ENCODE results near the gene TRAPPC14. TPM values are rescaled to one million over a fixed set of nuclear protein-coding genes. Genes with fewer than 3 reads are reported as not detected.

Gene TRAPPC14
- total RNA-seq, 5 donors from 2014 or later (not counting 1 experiment from before 2014, with no cell fraction given), result 52.0 to 97.2 (median 79.0) TPM

DNA sequence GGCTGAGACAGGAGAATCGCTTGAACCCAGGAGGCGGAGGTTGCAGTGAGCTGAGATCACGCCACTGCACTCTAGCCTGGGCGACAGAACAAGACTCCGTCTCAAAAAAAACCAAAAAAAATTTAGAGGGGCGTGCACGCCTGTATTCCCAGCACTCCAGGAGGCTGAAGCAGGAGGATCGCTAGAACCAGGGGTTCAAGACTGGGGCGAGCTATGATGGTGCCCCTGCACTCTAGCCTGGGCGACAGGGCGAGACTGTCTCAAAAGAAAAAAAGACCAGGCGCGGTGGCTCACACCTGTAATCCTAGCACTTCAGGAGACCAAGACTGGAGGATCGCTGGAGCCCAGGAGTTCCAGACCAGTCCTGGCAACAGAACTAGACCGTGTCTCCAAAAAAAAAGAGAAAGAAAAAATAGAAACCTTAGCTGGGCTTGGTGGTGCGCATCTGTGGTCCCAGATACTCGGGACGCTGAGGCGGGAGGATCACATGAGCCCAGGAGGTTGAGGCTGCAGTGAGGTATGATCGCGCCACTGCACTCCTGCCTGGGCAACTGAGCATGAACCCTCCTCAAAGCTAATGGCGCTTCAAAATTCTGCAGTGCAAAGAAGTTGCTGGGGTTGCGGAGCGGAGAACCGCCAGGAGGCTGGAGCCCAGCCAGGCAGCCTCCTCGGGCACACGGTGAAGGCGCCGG is 32.1 kb downstream of the TRAPPC14 start:
- peak overlapping the region; percentile 98 to 100 (median 100) for H3K4me3 Mint-ChIP-seq
- peak overlapping the region; percentile 97 for H3K27ac ChIP-seq (ENCODE audit: low read length)
- H3K27me3 ChIP-seq (replicated peaks in 1 of 2; ENCODE audit: control insufficient read depth in 2 of 2, extremely low read depth in 1 of 2, insufficient read depth in 2 of 2, low read length in 1 of 2), result no peaks in the 10 kb centered on the region
- ATAC-seq (replicated peaks in 1 of 4) (no peak), DNase-seq (no peak)
- WGBS (ENCODE audit: insufficient coverage), result 5% methylated on average over 25 of the region's 29 CpGs
- ChIA-PET CTCF (interaction anchor here in 1 of 2 donors (1.0 to 1.1 kb wide), 2 partner anchors 22 to 667 kb away, joined by 3 to 6 read pairs; partner anchors contain the start of gene LAMTOR4), POLR2A (interaction anchor here (0.6 to 0.9 kb wide), 5 partner anchors 26 to 653 kb away, joined by 3 to 13 read pairs (median 3); partner anchors contain the start of gene GPC2 (in 1 of the 2))
- H3K4me1 Mint-ChIP-seq, result peaks cover 41 to 44% (median 42%) of the 10 kb centered on the region in 3 donors
- peak overlapping the region; percentile 100 for H3K27ac Mint-ChIP-seq
- no peaks in the 10 kb centered on the region for H3K9me3 ChIP-seq
- peak overlapping the region; percentile 82 to 91 for H3K4me3 ChIP-seq (ENCODE audit: control insufficient read depth in 1 of 2, extremely low read depth in 1 of 2, low read length in 1 of 2)
- H3K36me3 ChIP-seq (ENCODE audit: control insufficient read depth in 2 of 2, extremely low read depth in 1 of 2, insufficient read depth in 1 of 2, low read length in 1 of 2), result peaks cover 0 to 13% of the 10 kb centered on the region in 2 donors
- peaks cover 12% of the 10 kb centered on the region for H3K36me3 Mint-ChIP-seq
- H3K9me3 Mint-ChIP-seq, result no peaks in the 10 kb centered on the region
- no peaks in the 10 kb centered on the region for H3K27me3 Mint-ChIP-seq
- peaks cover 7 to 52% of the 10 kb centered on the region in 2 experiments for H3K4me1 ChIP-seq (ENCODE audit: control insufficient read depth in 1 of 2, extremely low read depth in 1 of 2, insufficient read depth in 2 of 2, low read length in 2 of 2)

DNA sequence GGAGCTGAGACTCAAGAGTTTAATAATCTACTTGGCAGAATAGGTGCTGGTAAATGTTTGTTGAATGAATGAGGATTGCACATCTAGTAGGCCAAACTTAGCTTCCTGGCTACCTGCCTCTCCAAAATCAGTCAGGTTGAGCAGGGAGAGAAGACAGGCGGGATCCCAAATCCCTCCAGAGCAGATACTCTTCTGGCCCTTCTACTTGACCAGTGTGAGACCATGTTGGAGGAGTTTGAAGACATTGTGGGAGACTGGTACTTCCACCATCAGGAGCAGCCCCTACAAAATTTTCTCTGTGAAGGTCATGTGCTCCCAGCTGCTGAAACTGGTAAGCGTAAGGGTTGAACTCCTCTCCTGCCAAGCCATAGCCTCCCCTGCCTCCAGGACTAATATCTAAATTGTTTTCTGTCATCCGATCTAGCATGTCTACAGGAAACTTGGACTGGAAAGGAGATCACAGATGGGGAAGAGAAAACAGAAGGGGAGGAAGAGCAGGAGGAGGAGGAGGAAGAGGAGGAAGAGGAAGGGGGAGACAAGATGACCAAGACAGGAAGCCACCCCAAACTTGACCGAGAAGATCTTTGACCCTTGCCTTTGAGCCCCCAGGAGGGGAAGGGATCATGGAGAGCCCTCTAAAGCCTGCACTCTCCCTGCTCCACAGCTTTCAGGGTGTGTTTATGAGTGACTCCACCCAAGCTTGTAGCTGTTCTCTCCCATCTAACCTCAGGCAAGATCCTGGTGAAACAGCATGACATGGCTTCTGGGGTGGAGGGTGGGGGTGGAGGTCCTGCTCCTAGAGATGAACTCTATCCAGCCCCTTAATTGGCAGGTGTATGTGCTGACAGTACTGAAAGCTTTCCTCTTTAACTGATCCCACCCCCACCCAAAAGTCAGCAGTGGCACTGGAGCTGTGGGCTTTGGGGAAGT is 34.0 kb downstream of the TRAPPC14 start:
- Mint-ChIP-seq H3K4me3 (peak overlapping the region; percentile 98 to 100 (median 100)), H3K36me3 (peaks cover 12% of the 10 kb centered on the region)

DNA sequence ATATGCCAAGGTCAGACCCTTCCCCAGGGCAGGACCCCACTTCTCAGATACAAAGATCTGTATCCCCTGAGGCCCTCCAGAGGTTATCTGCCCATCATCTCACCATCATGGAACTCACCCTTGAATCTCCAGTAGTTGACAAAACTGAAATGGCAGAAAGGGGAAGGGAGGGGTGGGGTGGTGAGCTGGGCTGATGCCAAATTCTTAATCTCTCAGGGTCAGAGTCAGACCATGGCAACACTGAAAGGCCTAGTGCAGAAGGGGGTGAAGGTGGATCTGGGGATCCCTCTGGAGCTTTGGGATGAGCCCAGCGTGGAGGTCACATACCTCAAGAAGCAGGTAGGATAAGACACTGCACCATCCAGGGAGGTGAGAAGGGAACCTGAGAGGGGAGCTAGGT is 36.0 kb downstream of the TRAPPC14 start:
- no peak overlapping the region for H3K4me3 Mint-ChIP-seq
- ATAC-seq (replicated peaks in 1 of 4), result no peak
- CTCF ChIA-PET, result interaction anchor here (0.5 to 0.6 kb wide), 3 partner anchors 12 to 360 kb away, joined by 4 to 5 read pairs (median 4); no protein-coding TSS in a partner anchor

More for the DNA sequence above, 34.0 kb downstream of the TRAPPC14 start:
- Histone ChIP-seq H3K36me3 (ENCODE audit: control insufficient read depth in 2 of 2, extremely low read depth in 1 of 2, insufficient read depth in 1 of 2, low read length in 1 of 2) (peaks cover 0 to 13% of the 10 kb centered on the region in 2 donors), H3K27ac (ENCODE audit: low read length) (no peak overlapping the region), H3K4me3 (ENCODE audit: control insufficient read depth in 1 of 2, extremely low read depth in 1 of 2, low read length in 1 of 2) (no peak overlapping the region), H3K9me3 (no peaks in the 10 kb centered on the region), H3K27me3 (replicated peaks in 1 of 2; ENCODE audit: control insufficient read depth in 2 of 2, extremely low read depth in 1 of 2, insufficient read depth in 2 of 2, low read length in 1 of 2) (no peaks in the 10 kb centered on the region), H3K4me1 (ENCODE audit: control insufficient read depth in 1 of 2, extremely low read depth in 1 of 2, insufficient read depth in 2 of 2, low read length in 2 of 2) (peaks cover 7 to 53% of the 10 kb centered on the region in 2 experiments)
- H3K4me1 Mint-ChIP-seq, result peaks cover 45 to 49% (median 47%) of the 10 kb centered on the region in 3 donors
- H3K27ac Mint-ChIP-seq, result peak overlapping the region; percentile 74 to 100
- no peak for ATAC-seq (replicated peaks in 1 of 4)
- ChIA-PET CTCF (interaction anchor here (0.5 to 0.6 kb wide), 6 partner anchors 11 to 580 kb away, joined by 3 to 7 read pairs (median 4); no protein-coding TSS in a partner anchor), POLR2A (interaction anchor here (0.5 to 0.8 kb wide), 5 partner anchors 24 to 661 kb away, joined by 3 to 6 read pairs (median 3); partner anchors contain the start of gene MCM7 (in 1 of the 2))
- WGBS (ENCODE audit: insufficient coverage), result 100% methylated on average over 1 of the region's 4 CpGs
- no peak for DNase-seq
- no peaks in the 10 kb centered on the region for H3K9me3 Mint-ChIP-seq
- H3K27me3 Mint-ChIP-seq, result no peaks in the 10 kb centered on the region

DNA sequence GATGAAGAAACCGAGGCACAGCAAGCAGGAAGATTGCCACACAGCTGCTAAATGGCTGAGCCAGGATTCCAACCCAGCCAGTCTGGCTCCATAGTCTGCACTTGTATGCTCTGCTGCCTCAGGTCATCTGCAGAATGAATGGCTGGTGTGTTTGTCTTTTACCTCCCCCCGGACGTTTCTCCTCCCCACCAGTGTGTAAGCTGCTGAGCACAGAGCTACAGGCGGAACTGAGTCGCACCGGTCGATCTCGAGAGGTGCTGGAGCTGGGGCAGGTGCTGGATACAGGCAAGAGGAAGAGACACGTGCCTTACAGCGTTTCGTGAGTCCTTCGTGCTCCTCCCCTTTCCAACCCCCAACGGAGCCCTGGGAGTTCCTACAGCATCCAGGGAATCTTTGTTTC is 36.5 kb downstream of the TRAPPC14 start:
- Histone ChIP-seq H3K36me3 (ENCODE audit: control insufficient read depth in 2 of 2, extremely low read depth in 1 of 2, insufficient read depth in 1 of 2, low read length in 1 of 2) (peaks cover 0 to 13% of the 10 kb centered on the region in 2 donors), H3K4me1 (ENCODE audit: control insufficient read depth in 1 of 2, extremely low read depth in 1 of 2, insufficient read depth in 2 of 2, low read length in 2 of 2) (peaks cover 9 to 52% of the 10 kb centered on the region in 2 experiments), H3K9me3 (no peaks in the 10 kb centered on the region), H3K27me3 (replicated peaks in 1 of 2; ENCODE audit: control insufficient read depth in 2 of 2, extremely low read depth in 1 of 2, insufficient read depth in 2 of 2, low read length in 1 of 2) (no peaks in the 10 kb centered on the region), H3K4me3 (ENCODE audit: control insufficient read depth in 1 of 2, extremely low read depth in 1 of 2, low read length in 1 of 2) (no peak overlapping the region), H3K27ac (ENCODE audit: low read length) (no peak overlapping the region)
- Mint-ChIP-seq H3K36me3 (peaks cover 12% of the 10 kb centered on the region), H3K27me3 (no peaks in the 10 kb centered on the region), H3K9me3 (no peaks in the 10 kb centered on the region), H3K27ac (peak overlapping the region in 1 of 2 donors; percentile 46), H3K4me3 (no peak overlapping the region), H3K4me1 (peaks cover 50 to 53% (median 52%) of the 10 kb centered on the region in 3 donors)
- ChIA-PET POLR2A (interaction anchor here in 1 of 2 donors (0.6 kb wide), 1 partner anchor 41 kb away, joined by 3 read pairs; no protein-coding TSS in a partner anchor), CTCF (interaction anchor here (0.6 to 0.7 kb wide), 3 partner anchors 19 to 361 kb away, joined by 4 to 5 read pairs (median 4); no protein-coding TSS in a partner anchor)
- no peak for DNase-seq
- WGBS (ENCODE audit: insufficient coverage), result 98% methylated on average over 7 of the region's 13 CpGs
- no peak for ATAC-seq (replicated peaks in 1 of 4)

More for the DNA sequence above, 36.0 kb downstream of the TRAPPC14 start:
- H3K36me3 Mint-ChIP-seq, result peaks cover 12% of the 10 kb centered on the region
- H3K4me1 ChIP-seq (ENCODE audit: control insufficient read depth in 1 of 2, extremely low read depth in 1 of 2, insufficient read depth in 2 of 2, low read length in 2 of 2), result peaks cover 9 to 52% of the 10 kb centered on the region in 2 experiments
- H3K27ac Mint-ChIP-seq, result peak overlapping the region in 1 of 2 donors; percentile 28
- 100% methylated on average over 1 of the region's 1 CpG for WGBS (ENCODE audit: insufficient coverage)
- H3K27me3 ChIP-seq (replicated peaks in 1 of 2; ENCODE audit: control insufficient read depth in 2 of 2, extremely low read depth in 1 of 2, insufficient read depth in 2 of 2, low read length in 1 of 2), result no peaks in the 10 kb centered on the region
- no peaks in the 10 kb centered on the region for H3K9me3 ChIP-seq
- no peak overlapping the region for H3K27ac ChIP-seq (ENCODE audit: low read length)
- no peaks in the 10 kb centered on the region for H3K9me3 Mint-ChIP-seq
- H3K27me3 Mint-ChIP-seq, result no peaks in the 10 kb centered on the region
- no peak overlapping the region for H3K4me3 ChIP-seq (ENCODE audit: control insufficient read depth in 1 of 2, extremely low read depth in 1 of 2, low read length in 1 of 2)
- peaks cover 0 to 13% of the 10 kb centered on the region in 2 donors for H3K36me3 ChIP-seq (ENCODE audit: control insufficient read depth in 2 of 2, extremely low read depth in 1 of 2, insufficient read depth in 1 of 2, low read length in 1 of 2)
- no peak for DNase-seq
- POLR2A ChIA-PET, result interaction anchor here in 1 of 2 donors (0.6 kb wide), 1 partner anchor 42 kb away, joined by 3 read pairs; no protein-coding TSS in a partner anchor
- peaks cover 50 to 53% (median 52%) of the 10 kb centered on the region in 3 donors for H3K4me1 Mint-ChIP-seq

- Mint-ChIP-seq H3K36me3 (peaks cover 12% of the 10 kb centered on the region), H3K4me3 (peak overlapping the region; percentile 86 to 98 (median 96)), H3K4me1 (peaks cover 40 to 51% (median 42%) of the 10 kb centered on the region in 3 donors), H3K9me3 (no peaks in the 10 kb centered on the region), H3K27ac (peak overlapping the region; percentile 99), H3K27me3 (no peaks in the 10 kb centered on the region)
- peak overlapping the region; percentile 98 for H3K27ac ChIP-seq (ENCODE audit: low read length)
- WGBS (ENCODE audit: insufficient coverage), result 20% methylated on average over 1 of the region's 1 CpG
- peaks cover 0 to 13% of the 10 kb centered on the region in 2 donors for H3K36me3 ChIP-seq (ENCODE audit: control insufficient read depth in 2 of 2, extremely low read depth in 1 of 2, insufficient read depth in 1 of 2, low read length in 1 of 2)
- ATAC-seq (replicated peaks in 1 of 4) (no peak), DNase-seq (no peak)
- CTCF ChIA-PET, result interaction anchor here (0.6 to 1.8 kb wide), 7 partner anchors 9 to 201 kb away, joined by 3 to 9 read pairs (median 3); partner anchors contain the start of genes AP4M1 (in 1 of the 2), MCM7 (in 1 of the 2) and TRIM4 (in 1 of the 2)
- POLR2A ChIA-PET, result interaction anchor here (0.6 to 1.2 kb wide), 5 partner anchors 20 to 491 kb away, joined by 3 to 9 read pairs (median 4); partner anchors contain the start of genes AP4M1 (in 1 of the 2) and MCM7 (in 1 of the 2)
- H3K4me1 ChIP-seq (ENCODE audit: control insufficient read depth in 1 of 2, extremely low read depth in 1 of 2, insufficient read depth in 2 of 2, low read length in 2 of 2), result peaks cover 9 to 43% of the 10 kb centered on the region in 2 experiments
- H3K9me3 ChIP-seq, result no peaks in the 10 kb centered on the region
- peak overlapping the region in 1 of 2 donors; percentile 92 for H3K4me3 ChIP-seq (ENCODE audit: control insufficient read depth in 1 of 2, extremely low read depth in 1 of 2, low read length in 1 of 2)
- no peaks in the 10 kb centered on the region for H3K27me3 ChIP-seq (replicated peaks in 1 of 2; ENCODE audit: control insufficient read depth in 2 of 2, extremely low read depth in 1 of 2, insufficient read depth in 2 of 2, low read length in 1 of 2)
Observed at GRCh38 chr7:100120733-100121036, 37.8 kb downstream of the TRAPPC14 start.

All from T-cell (primary cell).